CD4-positive, alpha-beta T cell (primary cell): ENCODE data around the gene ALPL. TPM values are rescaled to one million over a fixed set of nuclear protein-coding genes. Genes with fewer than 3 reads are reported as not detected.

ENCODE experiments used
- ATAC-seq: fragments of 200-7000 bp; cut with Tn5 transposase; one replicate; pipeline ENCODE4 v1.10.0; 2022; ENCODE audit warnings: mild to moderate bottlenecking; ENCODE audit not compliant: poor library complexity
- CTCF ChIA-PET: fragments of 350-600 bp; sonication (Branson Sonifier 250); formaldehyde crosslinking; loops from one replicate; lab custom pipeline; 2021; ENCODE audit warnings: antibody characterized with exemption, inconsistent platforms; lab: Charles Lee
- POLR2A ChIA-PET: fragments of 350-600 bp; sonication (Branson Sonifier 250); formaldehyde crosslinking; loops from one replicate; lab custom pipeline; 2021; ENCODE audit warnings: antibody characterized with exemption, inconsistent platforms; lab: Charles Lee
- DNase-seq, 14 experiments: peaks; one replicate each; pipeline ENCODE4 v3.0.0-alpha.2; 2013 to 2020; ENCODE audit warnings: mixed read lengths in 2 of 14
- H3K27ac ChIP-seq, 2 donors: one replicate each; pipeline versions ENCODE4 v1.5.1 to v1.7.0; 2013; ENCODE audit warnings: low read length in 2 of 2, low read depth in 1 of 2, mild to moderate bottlenecking in 1 of 2
- H3K27me3 ChIP-seq, 2 experiments: 1 replicate in 1 of 2; 2 replicates in 1 of 2; pipeline versions ENCODE4 v1.6.1 to v1.7.0; 2013; ENCODE audit warnings: low read length in 2 of 2, control low read depth in 1 of 2, mild to moderate bottlenecking in 1 of 2, moderate library complexity in 1 of 2; ENCODE audit not compliant: insufficient read depth in 2 of 2, control insufficient read depth in 1 of 2
- H3K36me3 ChIP-seq: one replicate; pipeline ENCODE4 v1.6.1; 2013; ENCODE audit warnings: low read length, control low read depth; ENCODE audit not compliant: insufficient read depth
- H3K4me1 ChIP-seq: one replicate; pipeline ENCODE4 v1.6.1; 2013; ENCODE audit warnings: low read length, control low read depth; ENCODE audit not compliant: insufficient read depth
- H3K4me3 ChIP-seq: one replicate; pipeline ENCODE4 v1.5.1; 2013; ENCODE audit warnings: mild to moderate bottlenecking, low read length, moderate library complexity
- H3K9me3 ChIP-seq, 2 experiments: 1 replicate in 1 of 2; 2 replicates in 1 of 2; pipeline versions ENCODE4 v1.6.1 to v1.7.0; 2013; ENCODE audit warnings: low read length in 2 of 2, mild to moderate bottlenecking in 2 of 2, control low read depth in 1 of 2, moderate library complexity in 1 of 2; ENCODE audit not compliant: control insufficient read depth in 1 of 2, insufficient read depth in 1 of 2
- H3K27ac Mint-ChIP-seq: one replicate; pipeline ENCODE4 v1.8.0; 2020; ENCODE audit warnings: mixed read lengths
- H3K27me3 Mint-ChIP-seq: one replicate; pipeline ENCODE4 v1.8.0; 2021; ENCODE audit warnings: mixed read lengths
- H3K36me3 Mint-ChIP-seq: one replicate; pipeline ENCODE4 v1.8.0; 2021; ENCODE audit warnings: low read depth, mixed read lengths
- H3K4me1 Mint-ChIP-seq: one replicate; pipeline ENCODE4 v1.8.0; 2021; ENCODE audit warnings: low read depth, mixed read lengths
- H3K4me3 Mint-ChIP-seq: one replicate; pipeline ENCODE4 v1.8.0; 2020; ENCODE audit warnings: mild to moderate bottlenecking, mixed read lengths
- H3K9me3 Mint-ChIP-seq: one replicate; pipeline ENCODE4 v1.8.0; 2020; ENCODE audit warnings: mixed read lengths
- intact Hi-C, 2 experiments: fragments of 100-400 bp; cut with DNase I in 1 of 2; cut with micrococcal nuclease in 1 of 2; formaldehyde crosslinking; loops; one replicate each; pipeline versions ENCODE4 v1.15.1 to v1.9.0; 2023 to 2025; cut with DNase I, micrococcal nuclease
- total RNA-seq, 174 experiments: library from RNA in 2 of 174; stranded (reverse) in 2 of 174; gene quantifications; one replicate each; pipeline ENCODE4 v1.2.3 and lab custom pipeline; 2021 to 2026
- TF ChIP-seq, protein P1 (sequence below): fragments of 200-600 bp; IDR thresholded peaks from one replicate; pipeline ENCODE4 v1.8.0; 2022; ENCODE audit warnings: antibody characterized with exemption, mild to moderate bottlenecking

Gene ALPL
- total RNA-seq, 2 experiments from 2014 or later, result not detected

DNA sequence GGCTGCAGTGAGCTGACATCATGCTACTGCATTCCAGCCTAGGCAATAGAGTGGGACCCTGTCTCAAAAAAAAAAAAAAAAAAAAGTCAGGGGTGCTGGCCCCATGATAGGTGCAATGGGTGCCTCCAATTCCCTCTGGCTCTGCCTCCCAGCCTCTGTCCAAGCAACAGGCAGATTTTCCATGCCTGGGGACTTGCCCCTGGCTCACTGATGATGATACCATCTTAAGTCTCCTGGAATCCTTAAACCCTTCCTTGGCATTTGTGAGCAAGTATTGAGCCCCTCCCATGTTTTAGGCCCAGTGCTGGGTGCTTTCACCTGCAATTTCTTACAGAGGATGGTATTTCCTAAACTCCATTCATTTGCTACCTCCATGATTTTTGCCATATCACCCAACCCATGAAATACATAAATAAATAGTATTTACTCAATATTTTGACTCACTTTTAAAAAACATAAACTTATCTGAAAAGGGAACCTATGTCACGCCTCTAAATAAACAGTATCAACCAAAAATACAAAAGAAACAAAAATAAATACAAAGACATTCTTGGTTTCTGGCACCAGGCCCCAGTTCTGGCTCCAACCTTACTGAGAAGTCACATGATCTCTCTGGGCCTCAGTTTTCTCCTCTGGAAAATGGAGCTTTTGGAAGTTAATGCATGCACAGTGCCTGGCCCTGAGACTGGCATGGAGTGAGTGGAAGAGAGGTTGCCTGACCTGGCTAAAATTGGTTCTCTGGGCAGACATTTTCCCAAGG lies 1.5 kb upstream of the ALPL start:
- H3K4me1 Mint-ChIP-seq, result peaks cover 19% of the 10 kb centered on the region
- no peaks in the 10 kb centered on the region for H3K36me3 Mint-ChIP-seq
- H3K9me3 Mint-ChIP-seq, result no peaks in the 10 kb centered on the region
- no peak overlapping the region for H3K4me3 Mint-ChIP-seq
- no peaks in the 10 kb centered on the region for H3K36me3 ChIP-seq
- ChIA-PET CTCF (no interaction called here), POLR2A (no interaction called here)
- no peak for DNase-seq
- H3K9me3 ChIP-seq, result peaks cover 0 to 15% of the 10 kb centered on the region in 2 experiments
- H3K27me3 Mint-ChIP-seq, result peaks cover 70% of the 10 kb centered on the region
- H3K27ac ChIP-seq, result no peak overlapping the region
- intact Hi-C loops, result loop anchor here in 1 of 2 experiments (1.0 to 2.0 kb wide), 2 partner anchors 151 to 457 kb away; no protein-coding TSS in a partner anchor
- H3K27me3 ChIP-seq, result peaks cover 45 to 48% of the 10 kb centered on the region in 2 experiments
- no peak for ATAC-seq
- H3K4me1 ChIP-seq, result peaks cover 11% of the 10 kb centered on the region
- TF ChIP-seq, protein P1, sequence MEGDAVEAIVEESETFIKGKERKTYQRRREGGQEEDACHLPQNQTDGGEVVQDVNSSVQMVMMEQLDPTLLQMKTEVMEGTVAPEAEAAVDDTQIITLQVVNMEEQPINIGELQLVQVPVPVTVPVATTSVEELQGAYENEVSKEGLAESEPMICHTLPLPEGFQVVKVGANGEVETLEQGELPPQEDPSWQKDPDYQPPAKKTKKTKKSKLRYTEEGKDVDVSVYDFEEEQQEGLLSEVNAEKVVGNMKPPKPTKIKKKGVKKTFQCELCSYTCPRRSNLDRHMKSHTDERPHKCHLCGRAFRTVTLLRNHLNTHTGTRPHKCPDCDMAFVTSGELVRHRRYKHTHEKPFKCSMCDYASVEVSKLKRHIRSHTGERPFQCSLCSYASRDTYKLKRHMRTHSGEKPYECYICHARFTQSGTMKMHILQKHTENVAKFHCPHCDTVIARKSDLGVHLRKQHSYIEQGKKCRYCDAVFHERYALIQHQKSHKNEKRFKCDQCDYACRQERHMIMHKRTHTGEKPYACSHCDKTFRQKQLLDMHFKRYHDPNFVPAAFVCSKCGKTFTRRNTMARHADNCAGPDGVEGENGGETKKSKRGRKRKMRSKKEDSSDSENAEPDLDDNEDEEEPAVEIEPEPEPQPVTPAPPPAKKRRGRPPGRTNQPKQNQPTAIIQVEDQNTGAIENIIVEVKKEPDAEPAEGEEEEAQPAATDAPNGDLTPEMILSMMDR, result no peak
- no peak overlapping the region for H3K27ac Mint-ChIP-seq
- no peak overlapping the region for H3K4me3 ChIP-seq

DNA sequence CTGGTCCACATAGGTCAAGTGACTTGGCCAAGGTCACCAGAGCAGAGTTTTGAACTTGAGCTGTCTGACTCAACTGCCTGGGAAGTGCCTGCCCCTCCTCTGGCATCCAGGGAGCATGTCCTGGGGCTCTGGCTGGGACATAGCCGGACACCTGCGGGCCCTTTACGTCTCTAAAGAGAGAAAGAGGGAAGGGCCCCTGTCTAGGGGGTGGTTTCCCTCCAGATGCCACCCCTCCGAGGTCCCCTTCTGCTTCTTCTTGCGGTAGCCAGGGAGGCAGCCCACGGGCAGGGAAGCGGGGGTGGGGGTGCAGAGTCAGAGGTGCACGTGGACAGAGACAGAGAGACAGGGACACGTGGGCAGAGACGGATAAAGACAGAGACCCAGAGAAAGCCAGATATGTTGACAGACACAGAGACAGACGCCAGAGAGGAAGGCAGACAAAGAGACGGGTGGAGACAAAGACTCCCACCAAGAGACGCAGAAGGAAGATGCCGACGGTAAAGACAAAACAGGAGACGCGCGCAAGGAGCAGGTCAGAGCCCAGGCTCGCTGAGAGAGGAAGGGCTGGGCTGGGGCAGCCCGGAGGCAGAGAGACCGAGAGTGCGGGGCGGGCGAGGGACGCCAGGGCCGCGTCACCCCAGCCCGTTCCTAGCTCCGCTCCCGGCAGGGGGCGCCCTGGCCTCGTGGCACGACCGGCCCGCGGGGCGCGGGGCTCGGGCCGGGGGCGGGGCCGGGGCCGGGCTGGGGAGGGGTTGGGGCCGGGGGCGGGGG lies 458 bp upstream of the ALPL start:
- H3K36me3 ChIP-seq, result no peaks in the 10 kb centered on the region
- no peak overlapping the region for H3K27ac ChIP-seq
- H3K9me3 ChIP-seq, result peaks cover 0 to 15% of the 10 kb centered on the region in 2 experiments
- H3K4me1 ChIP-seq, result peaks cover 11% of the 10 kb centered on the region
- TF ChIP-seq, protein P1, result no peak
- ChIA-PET CTCF (interaction anchor here (1.3 kb wide), 1 partner anchor 150 kb away, joined by 3 read pairs; no protein-coding TSS in a partner anchor), POLR2A (no interaction called here)
- H3K4me1 Mint-ChIP-seq, result peaks cover 19% of the 10 kb centered on the region
- H3K27ac Mint-ChIP-seq, result no peak overlapping the region
- no peaks in the 10 kb centered on the region for H3K36me3 Mint-ChIP-seq
- intact Hi-C loops, result loop anchor here in 1 of 2 experiments (1.0 to 2.0 kb wide), 2 partner anchors 150 to 456 kb away; no protein-coding TSS in a partner anchor
- no peaks in the 10 kb centered on the region for H3K9me3 Mint-ChIP-seq
- H3K4me3 Mint-ChIP-seq, result peak overlapping the region; percentile 79
- ATAC-seq (peak; percentile 91), DNase-seq (peak; percentile 25 to 75 (median 53))
- H3K27me3 Mint-ChIP-seq, result peaks cover 69% of the 10 kb centered on the region
- H3K27me3 ChIP-seq, result peaks cover 45 to 48% of the 10 kb centered on the region in 2 experiments
- peak overlapping the region; percentile 3 for H3K4me3 ChIP-seq

DNA sequence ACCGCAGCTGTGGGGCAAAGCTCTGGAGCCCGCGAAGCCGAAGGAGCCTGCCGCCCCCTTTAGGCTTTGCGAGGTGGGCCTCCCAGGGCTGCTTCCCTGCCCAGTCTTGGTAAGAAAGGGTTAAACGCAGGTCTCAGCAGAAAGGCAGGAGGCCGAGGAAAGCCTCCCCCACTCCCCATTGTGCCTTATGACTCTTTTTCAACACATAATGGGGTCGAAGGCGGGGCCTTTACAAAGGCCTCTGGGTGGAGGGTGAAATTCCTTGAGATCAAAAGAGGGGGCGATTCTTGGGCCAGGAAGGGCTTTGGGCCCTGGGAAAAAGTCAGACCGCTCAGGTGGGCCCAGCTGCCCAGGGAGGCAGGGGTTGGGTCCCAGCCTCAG lies 880 bp downstream of the ALPL start:
- Mint-ChIP-seq H3K36me3 (no peaks in the 10 kb centered on the region), H3K27me3 (peaks cover 62% of the 10 kb centered on the region), H3K4me3 (no peak overlapping the region), H3K9me3 (no peaks in the 10 kb centered on the region), H3K27ac (no peak overlapping the region), H3K4me1 (peaks cover 19% of the 10 kb centered on the region)
- ChIA-PET POLR2A (no interaction called here), CTCF (no interaction called here)
- Histone ChIP-seq H3K36me3 (no peaks in the 10 kb centered on the region), H3K4me3 (no peak overlapping the region), H3K27me3 (peaks cover 42 to 48% of the 10 kb centered on the region in 2 experiments), H3K9me3 (peaks cover 0 to 15% of the 10 kb centered on the region in 2 experiments), H3K4me1 (peaks cover 11% of the 10 kb centered on the region), H3K27ac (no peak overlapping the region)
- ATAC-seq, result no peak
- TF ChIP-seq, protein P1, result no peak
- DNase-seq, result no peak
- intact Hi-C loops, result no loop called here
